ENCODE measurements around the gene ADGRD1.

ADGRD1 gene

DNA sequence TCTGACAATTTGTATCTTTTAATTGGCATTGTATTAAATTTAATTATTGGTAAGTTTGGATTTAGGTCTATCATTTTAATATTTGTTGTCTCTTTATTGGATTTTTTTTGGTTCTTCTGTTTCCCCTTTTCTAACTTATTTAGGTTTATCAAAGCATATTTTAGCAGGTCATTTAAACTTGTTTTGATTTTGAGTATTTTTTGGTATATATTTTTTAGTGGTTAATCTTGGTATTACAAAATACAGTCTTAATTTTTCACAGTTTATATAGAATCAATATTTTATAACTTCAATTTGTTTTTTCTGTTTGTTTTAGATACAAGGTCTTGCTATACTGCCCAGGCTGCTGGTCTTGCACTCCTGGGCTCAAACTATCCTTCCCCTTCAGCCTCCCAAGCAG is 15.5 kb upstream of the ADGRD1 start:
- no peak for DNase-seq

DNA sequence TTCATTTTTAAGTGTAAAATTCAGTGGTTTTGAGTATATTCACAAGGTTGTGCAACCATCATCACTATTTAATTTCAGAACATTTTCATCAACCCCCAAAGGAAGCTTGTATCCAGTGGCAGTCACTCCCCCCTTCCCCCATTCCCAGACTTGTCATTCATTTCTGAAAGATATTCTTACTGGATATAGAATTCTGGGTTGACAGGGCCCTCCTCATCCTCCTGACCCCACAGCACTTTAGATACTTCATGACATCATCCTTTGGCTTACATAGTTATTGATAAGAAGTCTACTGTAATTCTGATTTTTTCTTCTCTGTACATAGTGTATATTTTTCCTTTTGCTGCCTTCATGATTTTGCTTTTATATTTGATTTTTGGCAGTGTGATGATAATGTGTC is 8.8 kb upstream of the ADGRD1 start:
- DNase-seq: no peak

DNA sequence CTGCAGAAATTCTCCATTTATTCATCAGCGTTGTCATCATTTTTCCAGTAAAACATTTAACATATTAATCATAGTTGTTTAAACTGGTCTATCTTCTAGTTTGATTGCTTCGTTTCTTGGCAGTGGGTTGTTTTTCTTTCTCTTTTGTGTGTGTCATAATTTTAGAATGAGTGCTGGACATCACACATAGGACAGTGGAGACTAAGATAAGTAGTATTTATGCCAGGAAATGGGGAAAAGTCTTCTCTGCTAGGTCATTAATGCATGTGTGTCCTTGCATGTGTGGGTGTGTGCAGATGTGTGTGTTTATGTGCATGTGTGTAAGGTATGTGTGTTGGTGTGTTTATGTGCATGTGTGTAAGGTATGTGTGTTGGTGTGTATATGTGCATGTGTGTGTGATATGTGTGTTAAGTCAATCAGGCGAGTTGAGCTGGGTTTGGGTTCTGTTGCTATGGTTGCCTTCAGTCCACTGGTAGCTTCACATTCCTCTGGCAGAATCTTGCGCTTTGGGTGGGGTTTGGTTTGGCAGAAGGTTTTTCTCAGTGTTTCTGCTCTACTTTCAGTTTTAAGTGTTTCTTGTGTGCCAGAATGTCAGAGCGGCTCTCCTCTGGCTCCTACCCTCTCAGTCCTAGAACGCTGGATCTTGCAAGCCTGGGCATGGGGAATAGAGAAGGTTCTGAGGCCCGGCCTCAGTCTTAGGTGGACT is 7.8 kb upstream of the ADGRD1 start:
- DNase-seq: no peak

DNA sequence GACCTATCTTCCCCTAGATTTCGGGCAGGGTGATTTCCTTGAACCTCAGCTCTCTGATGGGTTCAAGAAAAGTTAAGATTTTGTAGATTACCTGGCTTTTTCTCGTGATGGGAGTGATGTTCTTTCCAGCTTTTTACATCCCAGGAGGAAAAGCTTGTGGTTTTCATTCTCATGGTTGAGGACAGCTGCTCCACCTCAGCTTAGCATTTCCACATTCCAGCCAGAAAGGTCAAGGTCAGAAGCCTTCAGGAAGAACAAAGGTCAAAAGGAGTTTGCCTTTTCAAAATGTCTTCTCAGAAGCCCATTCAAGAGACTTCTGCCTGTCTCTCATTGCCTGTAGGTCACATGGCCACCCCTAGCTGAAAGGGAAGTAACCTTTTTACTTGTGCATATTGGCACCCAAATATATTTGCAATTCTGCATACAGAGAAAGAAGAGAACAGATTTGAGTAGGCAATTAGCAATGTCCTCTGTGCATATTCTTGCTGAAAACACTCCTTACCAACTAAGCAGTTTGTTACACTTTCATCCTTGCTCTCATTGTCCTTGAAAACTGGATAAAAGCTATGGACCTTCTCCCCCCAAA is 6.6 kb upstream of the ADGRD1 start:
- DNase-seq: peak; percentile 19

GRCh38 chr12:130948136-130948535 is 5.6 kb upstream of the ADGRD1 start:
- DNase-seq: no peak

DNA sequence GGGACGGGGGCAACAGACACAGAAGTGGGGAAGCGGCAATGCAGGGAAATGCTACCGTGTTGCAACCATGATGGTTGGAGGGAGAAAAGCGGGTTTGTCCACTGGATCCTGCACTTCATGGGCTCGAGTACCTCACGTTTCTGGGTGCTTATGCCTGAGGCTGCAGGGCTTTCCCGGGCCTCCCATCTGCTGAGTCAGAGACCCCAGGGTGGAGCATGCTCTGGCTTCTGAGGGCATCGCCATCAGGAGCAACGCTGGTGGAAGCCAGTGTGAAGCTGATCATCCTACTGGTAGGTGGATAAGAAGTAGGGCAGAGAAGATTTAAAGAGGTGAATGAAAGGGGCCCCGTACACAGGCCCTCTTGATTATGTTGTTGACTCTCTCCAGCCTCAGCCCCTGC is 5.0 kb upstream of the ADGRD1 start:
- no peak for DNase-seq

GRCh38 chr12:130949806-130950205 is 3.9 kb upstream of the ADGRD1 start:
- DNase-seq: no peak

DNA sequence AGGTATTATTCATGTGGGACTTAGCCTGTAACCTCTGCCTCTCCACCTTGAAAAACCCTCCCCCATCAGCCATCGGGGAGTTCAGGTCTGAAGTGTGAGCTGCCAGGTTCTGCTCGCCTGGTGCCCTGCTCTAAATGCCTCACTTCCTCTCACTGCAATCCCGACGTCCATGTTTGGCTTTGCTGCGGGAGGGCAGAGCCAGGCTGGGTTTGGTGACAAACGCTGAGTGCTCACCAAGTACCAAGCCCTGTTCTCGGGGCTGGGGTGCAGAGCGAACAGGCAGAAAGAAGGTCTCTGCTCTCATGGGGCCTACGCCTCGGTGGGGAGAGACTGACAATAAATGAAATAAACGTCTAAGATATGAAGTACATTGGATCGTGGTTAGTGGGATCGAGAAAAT is 2.1 kb upstream of the ADGRD1 start:
- DNase-seq: no peak

GRCh38 chr12:130952171-130952954 is 1.3 kb upstream of the ADGRD1 start:
- DNase-seq: no peak

- DNase-seq: no peak
Measured at GRCh38 chr12:130954544-130954831, 781 bp downstream of the ADGRD1 start.

DNA sequence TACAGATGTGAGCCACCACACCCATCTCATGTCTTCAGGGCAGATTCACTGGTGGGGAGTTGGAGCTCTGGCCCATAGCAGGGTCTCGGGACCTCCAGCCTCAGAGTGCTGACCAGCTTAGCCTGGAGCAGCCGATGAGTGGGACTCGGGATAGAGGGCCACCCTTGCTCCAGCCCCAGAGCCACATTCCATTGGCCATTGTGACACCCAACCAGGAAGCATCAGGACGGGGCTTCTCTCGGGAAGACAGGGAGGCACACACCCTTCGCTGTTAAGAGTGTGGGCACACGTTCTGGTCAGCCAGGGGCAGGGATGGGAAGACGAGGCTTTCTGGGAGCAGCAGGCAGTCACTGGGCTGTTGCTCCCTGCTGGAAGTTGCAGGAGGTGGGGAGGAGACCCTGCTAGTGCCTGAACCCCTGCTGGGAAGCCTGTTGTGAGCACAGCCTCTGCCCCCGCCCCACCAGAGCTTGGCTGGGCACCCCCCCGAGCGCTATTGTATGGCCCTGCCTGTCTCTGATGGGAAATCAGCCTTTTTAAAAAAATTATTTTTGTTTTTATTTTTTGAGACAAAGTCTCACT is 1.6 kb downstream of the ADGRD1 start:
- no peak for DNase-seq

GRCh38 chr12:130956009-130956408 is 2.3 kb downstream of the ADGRD1 start:
- DNase-seq: no peak

- DNase-seq: no peak
Measured at GRCh38 chr12:130956456-130957303, 3.0 kb downstream of the ADGRD1 start.

- DNase-seq: no peak
Measured at GRCh38 chr12:130957304-130957621, 3.6 kb downstream of the ADGRD1 start.

DNA sequence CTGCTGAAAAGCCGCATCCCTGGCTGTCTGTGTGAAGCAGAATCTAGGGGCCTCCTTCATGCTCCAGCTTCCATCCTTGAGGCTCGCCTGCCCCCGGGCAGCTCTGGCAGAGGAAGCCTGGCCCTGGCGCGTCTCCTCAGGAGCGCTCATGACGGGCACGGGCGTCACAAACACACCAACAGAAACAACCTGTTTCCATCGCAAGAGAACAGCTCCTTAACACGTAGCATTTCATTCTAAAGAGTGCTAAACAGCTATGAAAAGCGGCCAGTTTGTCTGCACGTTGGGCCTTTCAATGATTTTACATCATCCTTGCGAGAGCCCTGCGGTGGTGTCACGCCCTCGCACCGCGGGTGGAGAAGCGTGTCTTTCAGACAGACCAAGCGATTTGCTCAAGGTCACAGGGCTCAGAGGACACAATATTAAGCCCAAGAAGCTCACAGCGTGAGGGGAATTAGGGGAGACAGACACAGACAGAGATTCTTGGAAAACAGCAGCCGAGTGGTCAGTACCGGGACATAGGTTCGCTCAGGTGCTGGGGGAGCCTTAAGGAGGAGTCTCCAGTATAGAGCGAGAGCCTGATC is 4.9 kb downstream of the ADGRD1 start:
- no peak for DNase-seq

- DNase-seq: no peak
Measured at GRCh38 chr12:130959632-130960031, 5.9 kb downstream of the ADGRD1 start.

DNA sequence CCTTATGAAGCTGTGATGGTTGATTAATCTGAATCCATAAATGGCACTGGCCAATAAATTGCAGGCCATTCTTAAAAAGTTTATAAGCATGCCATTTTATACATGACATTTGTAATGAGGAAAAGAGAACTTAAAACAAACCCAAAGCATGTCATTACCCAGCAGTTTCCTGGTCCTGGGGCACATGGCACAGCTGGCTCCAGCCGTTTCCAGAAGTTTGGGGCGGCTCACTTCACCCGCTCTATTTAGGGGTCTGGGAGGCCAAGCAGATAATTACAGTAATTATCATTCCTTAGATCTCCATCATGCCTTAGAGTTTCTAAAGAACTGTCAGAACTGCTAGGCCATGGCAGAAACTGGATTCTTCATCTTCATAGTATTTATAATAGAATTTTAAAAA is 6.4 kb downstream of the ADGRD1 start:
- DNase-seq: no peak

DNA sequence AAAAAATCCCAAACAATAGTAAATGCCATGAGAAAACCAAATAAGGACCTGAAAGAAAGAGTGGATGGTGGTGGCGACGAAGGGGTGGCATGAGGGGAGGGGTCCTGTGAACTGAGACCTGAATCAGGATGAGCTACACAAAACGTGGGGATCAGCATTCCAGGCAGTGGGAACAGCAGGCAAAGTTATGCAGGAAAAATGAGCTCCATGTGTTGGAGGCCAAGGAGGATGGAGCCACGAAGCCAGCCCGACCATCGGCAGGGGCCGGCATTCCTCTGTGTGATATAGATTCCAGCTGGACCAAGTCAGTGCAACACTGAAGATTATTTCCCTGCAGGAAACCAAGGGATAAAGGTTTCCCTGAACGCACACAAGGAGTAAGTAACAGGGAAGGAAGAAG is 7.1 kb downstream of the ADGRD1 start:
- DNase-seq: no peak

GRCh38 chr12:130961921-130962451 is 8.3 kb downstream of the ADGRD1 start:
- no peak for DNase-seq

- DNase-seq: no peak
Measured at GRCh38 chr12:130965214-130965613, 11.5 kb downstream of the ADGRD1 start.

DNA sequence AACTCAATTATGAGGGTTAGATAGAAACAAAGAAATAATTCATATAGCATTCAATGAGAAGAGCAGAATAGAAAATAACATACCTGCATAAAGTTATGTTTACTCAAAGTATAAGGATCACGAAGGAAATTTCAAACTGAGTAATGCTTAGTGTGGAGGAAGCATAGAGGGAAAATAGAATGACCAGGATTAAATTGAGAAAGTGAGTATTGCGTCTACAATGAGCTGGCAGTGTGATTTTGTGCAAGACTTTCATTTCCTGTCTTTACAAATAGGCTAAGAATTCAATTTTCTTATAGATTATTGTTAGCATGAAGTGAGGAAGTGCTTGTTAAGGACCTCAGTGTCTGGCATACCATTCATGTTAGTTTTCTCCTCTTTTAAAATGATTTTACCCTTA is 12.0 kb downstream of the ADGRD1 start:
- DNase-seq: peak; percentile 88

DNA sequence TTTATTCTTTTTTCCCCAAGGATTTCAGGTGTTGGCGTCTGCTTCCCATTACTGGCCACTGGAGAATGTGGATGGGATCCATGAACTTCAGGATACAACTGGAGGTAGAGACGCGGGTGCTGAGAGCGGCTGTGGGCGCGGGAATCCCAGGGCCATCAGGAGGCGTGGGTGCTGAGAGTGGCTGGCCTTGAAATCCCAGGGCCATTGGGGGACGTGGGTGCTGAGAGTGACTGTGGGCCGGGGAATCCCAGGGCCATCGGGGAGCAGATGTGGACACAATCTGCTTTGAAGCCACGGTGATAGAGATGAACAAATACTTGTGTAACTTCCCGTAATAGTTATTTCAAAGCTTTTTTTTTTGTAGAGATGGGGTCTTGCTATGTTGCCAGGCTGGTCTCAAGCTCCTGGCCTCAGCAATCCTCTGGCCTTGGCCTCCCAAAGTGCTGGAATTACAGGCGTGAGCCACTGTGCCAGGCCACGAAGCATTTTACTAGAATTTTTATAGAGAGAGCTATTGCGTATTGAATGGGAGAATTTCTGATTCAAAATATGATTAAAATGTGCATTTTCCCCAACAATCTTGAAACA is 12.8 kb downstream of the ADGRD1 start:
- peak; percentile 90 for DNase-seq

Measured in inflammatory macrophage treated with lipopolysaccharide for 4 hours (primary cell).